ENCODE data around the gene LRP8.
"Not testable (repeated sequence)": the region's sequence is repeated elsewhere in the genome, so short reads cannot be mapped to it uniquely, and the experiment has no call there.

The LRP8 gene

DNA sequence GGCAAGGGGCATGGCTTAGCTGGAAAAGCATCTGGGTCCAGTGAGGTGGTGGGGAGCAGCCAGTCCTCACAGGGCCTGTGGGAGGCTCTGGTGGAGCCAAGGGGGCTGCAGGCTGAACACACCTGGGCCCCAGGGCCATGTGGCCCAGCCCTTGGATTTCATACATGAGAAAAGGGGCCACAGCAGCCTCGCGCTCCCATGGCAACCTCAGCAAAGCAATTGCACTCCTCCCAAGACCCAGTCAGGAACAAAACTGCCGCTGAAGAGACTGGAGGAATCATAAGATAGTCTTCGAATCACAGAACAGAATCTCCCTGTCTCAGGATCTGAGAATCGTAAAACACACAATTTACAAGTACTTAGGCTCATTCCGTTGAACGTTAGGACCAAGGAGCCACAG lies 24.6 kb downstream of the LRP8 start:
- no peak for DNase-seq

- no peak for DNase-seq
These were observed 28.6 kb downstream of the LRP8 start for GRCh38 chr1:53299233-53299632.

DNA sequence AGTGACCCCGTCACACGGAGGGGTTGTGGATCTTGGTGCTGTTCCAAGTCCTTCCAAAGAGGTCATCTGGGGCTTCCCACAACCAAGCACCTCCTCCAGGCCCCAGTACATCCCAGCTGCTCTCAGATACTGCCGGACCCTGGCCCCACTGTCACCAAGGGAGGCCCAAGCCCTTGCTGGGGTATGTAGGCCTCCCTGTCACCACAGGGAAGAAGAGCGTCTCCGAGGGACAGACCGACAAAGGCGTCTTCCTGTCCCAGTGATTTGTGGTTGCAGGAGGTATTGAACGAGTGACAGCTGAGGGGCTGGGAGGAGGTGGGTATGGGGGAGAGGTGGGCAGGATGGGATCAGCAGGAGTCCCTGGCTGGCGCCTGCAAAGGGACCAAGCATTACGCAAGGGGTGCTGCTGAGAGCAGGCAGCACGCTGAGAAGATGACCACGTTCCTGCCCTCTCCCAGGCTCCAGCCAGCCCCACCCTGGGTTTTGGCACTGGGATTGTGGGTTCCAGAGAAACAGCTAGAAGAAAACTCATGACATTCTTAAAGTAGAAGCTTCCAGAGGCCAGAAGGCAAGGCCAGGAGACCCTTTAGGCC lies 29.7 kb downstream of the LRP8 start:
- no peak for DNase-seq

- DNase-seq = no peak
These were observed 30.7 kb downstream of the LRP8 start for GRCh38 chr1:53297195-53297594.

DNA sequence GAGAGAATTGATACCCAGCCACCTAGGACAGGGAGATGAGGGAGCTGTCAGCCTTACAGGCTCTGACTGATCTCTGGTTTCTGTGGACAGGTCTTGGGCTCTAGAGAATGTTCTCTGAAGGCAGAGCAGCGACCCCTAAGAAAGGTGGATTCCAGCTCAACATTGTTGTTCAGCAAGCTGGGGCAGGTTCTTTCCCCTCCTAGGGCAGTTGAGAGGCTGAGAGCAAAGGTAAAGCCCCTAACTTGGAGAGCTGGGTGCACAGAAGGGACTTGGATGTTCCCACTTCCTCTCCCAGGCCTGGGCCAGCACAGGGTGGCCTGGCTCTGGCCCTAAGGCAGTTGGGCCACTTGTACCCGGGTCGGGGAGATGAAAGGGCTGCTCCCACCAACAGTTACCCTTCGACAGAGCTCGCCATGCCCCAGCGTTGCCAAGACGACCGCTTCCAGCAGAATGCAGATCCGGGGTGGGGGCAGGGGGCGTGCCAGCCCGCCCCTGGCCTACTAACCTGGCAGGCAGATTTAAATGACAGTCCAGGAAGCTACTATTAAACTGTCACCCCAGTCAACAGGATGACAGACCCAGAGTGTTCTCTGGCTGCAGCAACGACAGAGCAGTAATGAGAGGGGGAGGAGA lies 31.6 kb downstream of the LRP8 start:
- no peak for DNase-seq

- no peak for DNase-seq
These were observed 32.1 kb downstream of the LRP8 start for GRCh38 chr1:53295726-53296116.

GRCh38 chr1:53295295-53295694 lies 32.6 kb downstream of the LRP8 start:
- DNase-seq = no peak

DNA sequence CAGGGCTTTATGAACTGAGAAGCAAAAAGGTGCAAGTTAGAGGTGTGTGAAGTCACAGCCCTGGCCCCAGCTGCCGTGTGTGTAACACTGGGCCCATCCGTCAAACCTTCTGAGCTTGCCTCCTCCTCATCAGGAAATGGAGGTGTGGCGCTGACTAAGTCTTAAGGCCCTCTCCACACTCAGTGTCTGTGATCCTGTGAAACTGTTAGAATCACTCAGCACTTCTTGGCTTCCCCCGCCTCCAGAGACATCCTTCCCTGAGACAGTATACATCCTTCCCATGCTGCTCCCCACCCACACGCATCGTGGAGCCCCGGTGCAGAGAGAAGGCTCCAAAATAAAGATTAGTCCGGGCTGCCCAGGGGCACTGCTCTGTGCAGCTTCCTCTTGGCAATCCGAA lies 33.3 kb downstream of the LRP8 start:
- no peak for DNase-seq

- no peak for DNase-seq
These were observed 33.8 kb downstream of the LRP8 start for GRCh38 chr1:53294061-53294460.

GRCh38 chr1:53293123-53293522 lies 34.7 kb downstream of the LRP8 start:
- DNase-seq = no peak

DNA sequence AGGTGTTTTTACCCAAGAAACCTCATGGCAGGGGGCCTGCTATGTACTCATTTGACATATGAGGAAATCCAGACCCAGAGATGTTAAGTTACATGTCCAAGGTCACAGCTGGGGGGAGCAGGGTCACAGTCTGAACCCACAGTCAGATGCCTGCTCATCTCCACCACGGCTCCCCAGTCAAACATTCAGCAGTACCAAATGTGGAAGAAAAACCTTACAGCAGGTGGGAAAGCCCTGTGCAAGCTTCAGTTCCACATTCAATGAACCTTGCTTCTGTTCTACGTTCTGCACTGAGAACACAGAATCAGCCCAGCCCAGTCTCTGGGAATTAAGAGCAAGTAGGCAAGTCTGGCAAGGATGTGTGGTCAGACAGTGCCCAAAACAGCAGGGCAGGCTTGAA lies 35.2 kb downstream of the LRP8 start:
- no peak for DNase-seq

GRCh38 chr1:53291574-53291973 lies 36.3 kb downstream of the LRP8 start:
- no peak for DNase-seq

GRCh38 chr1:53288790-53289429 lies 39.0 kb downstream of the LRP8 start:
- DNase-seq = no peak

DNA sequence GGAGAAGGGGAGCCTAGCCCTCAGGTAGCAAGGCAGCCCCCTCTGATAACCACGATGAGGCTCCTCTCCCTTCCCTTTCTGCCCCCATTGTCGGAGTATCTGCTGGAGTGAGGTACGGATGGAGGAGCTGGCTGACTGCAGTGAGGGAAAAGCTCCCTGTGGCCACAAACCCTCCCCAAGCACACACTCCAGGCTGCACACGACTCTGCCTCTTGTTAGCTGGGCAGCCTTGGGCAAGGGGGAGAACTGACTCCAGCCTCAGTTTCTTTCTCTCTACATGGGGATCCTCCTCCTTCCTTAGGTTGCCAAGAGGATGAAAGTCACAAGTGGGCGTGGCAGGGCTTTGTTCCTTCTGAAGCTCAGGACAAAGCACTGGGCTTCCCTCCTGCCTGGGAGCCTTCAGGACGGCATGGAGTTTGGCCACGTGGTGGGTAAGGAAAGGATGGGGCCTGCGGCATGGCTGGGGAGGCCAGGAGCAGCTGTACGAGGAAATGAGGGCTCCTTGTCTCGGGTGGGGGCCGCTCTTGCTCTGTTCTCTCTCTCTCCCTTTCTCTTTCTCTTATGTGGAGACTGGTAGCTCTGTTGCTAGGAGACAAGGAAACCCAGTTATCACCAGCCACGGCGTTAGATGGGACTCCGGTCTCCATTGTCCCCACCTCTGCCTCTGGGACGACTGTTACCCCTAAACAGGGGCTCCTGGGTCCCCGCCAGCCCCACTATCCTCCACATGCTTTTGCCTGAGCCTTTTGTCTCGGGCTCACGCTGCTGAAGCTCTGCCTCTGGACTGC lies 39.7 kb downstream of the LRP8 start:
- DNase-seq = no peak

DNA sequence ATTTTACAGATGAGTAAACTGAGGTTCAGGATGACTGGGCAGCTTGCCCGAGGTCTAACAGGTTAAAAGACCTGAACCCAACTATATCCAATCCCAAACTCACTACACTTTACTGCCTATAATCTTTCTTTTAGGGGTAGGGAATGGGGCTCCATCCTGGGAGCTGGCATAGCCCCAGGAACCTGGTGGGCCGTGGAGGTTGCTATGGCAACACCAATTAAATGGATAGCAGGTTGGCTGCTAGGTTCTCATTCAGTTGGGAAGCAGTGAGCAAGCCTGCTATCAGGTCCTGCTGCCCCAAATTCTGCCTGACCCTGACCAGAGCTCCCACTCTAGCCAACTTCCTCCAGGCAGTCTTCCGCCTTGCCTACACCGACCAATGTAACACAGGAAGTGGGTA lies 40.9 kb downstream of the LRP8 start:
- peak; percentile 13 for DNase-seq

GRCh38 chr1:53285969-53286760 lies 41.7 kb downstream of the LRP8 start:
- no peak for DNase-seq

GRCh38 chr1:53285546-53285945 lies 42.3 kb downstream of the LRP8 start:
- no peak for DNase-seq

DNA sequence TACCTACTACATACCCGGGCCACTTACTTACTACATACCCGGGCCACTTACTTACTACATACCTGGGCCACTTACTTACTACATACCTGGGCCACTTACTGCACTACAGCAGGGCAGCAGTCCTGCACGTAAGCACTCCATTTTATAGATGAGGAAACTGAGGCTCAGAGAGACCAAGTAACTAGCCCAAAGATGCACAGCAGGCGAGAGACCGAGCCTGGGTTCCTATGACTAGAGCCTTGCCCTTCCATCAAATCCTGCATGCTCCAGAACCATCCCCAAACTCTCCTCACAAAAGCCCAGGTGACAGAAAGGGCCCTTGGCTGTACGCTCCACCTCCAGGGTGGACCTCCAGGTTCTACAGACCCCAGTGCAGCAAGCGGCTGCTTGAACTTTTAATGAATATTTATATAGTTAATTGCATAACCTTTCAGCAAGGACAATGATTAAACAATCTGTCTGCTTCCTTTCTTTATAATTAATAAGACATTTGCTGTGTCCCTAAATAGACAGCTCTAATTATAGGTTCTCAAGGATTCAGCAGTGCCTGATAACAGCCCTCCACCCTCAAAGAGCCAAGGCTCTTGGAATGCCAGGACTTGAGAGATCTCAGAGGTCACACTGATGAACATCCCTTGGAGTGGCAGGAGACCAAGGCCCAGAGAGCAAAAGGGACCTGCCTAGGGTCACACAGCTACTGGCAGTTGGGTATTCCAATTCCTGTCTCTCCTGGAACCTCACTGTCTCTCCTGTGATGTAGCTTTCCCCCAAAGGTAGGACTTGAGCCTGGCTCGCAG lies 43.4 kb downstream of the LRP8 start:
- DNase-seq = no peak

DNA sequence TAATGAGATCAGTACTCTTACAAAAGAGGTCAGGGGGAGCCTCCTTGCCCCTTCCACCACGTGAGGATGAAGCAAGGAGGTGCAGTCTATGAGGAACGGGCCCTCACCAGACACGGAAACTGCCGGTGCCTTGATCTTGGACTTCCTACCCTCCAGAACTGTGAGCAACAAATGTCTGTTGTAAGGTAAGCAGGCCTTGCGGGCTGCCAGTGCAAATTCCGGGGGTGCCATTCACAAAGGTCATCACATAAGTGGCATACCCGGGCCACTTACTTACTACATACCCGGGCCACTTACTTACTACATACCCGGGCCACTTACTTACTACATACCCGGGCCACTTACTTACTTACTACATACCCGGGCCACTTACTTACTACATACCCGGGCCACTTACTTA lies 44.7 kb downstream of the LRP8 start:
- DNase-seq = not testable (repeated sequence)

GRCh38 chr1:53281133-53281532 lies 46.7 kb downstream of the LRP8 start:
- DNase-seq = no peak

- DNase-seq = no peak
These were observed 47.4 kb downstream of the LRP8 start for GRCh38 chr1:53280496-53280895.

Measured in inflammatory macrophage treated with lipopolysaccharide for 4 hours (primary cell).